Esophagus squamous epithelium (tissue), 4 donors: ENCODE data around the gene CCBE1.

Source experiments
- CTCF ChIP-seq, 6 experiments: fragments of 450-650 bp in 4 of 6; fragments of 200-600 bp in 2 of 6; sonication (generic) in 2 of 6; IDR thresholded peaks; one replicate each; pipeline ENCODE4 v1.5.1; 2016 to 2019; ENCODE audit warnings: antibody characterized with exemption in 6 of 6, mild to moderate bottlenecking in 4 of 6, moderate library complexity in 4 of 6
- POLR2A ChIP-seq, 4 donors: fragments of 450-650 bp; IDR thresholded peaks; one replicate each; pipeline ENCODE4 v1.6.1; 2017; ENCODE audit warnings: antibody characterized with exemption in 4 of 4, mild to moderate bottlenecking in 4 of 4, moderate library complexity in 3 of 4

- TF ChIP-seq CTCF (IDR thresholded peaks at IDR 0.05) (no peak), POLR2A (IDR thresholded peaks at IDR 0.05) (no peak)
Observed at GRCh38 chr18:59729781-59730180, 32.6 kb upstream of the CCBE1 start.
